Measurements from ENCODE around the gene NRXN3.

DNA sequence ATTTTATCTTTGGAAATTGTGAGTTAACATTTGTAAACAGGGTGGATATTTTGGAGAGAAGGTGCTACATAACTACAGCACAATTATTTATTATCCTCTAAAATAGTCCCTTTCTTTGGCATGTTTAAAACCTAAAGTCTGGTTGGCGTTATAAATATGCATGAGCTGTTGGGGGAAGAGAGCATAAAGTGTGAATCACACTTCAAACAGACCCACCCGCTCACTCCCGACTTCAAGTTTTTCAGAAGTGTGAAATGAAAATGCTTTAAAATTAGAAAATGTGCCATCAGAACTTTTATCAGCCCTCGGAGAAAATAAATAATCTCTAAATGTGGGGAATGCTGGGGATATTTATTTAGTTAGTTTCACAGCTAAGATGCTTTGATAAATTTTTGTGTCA, 1006.9 kb downstream of the NRXN3 start:
- TF ChIP-seq, protein P1, sequence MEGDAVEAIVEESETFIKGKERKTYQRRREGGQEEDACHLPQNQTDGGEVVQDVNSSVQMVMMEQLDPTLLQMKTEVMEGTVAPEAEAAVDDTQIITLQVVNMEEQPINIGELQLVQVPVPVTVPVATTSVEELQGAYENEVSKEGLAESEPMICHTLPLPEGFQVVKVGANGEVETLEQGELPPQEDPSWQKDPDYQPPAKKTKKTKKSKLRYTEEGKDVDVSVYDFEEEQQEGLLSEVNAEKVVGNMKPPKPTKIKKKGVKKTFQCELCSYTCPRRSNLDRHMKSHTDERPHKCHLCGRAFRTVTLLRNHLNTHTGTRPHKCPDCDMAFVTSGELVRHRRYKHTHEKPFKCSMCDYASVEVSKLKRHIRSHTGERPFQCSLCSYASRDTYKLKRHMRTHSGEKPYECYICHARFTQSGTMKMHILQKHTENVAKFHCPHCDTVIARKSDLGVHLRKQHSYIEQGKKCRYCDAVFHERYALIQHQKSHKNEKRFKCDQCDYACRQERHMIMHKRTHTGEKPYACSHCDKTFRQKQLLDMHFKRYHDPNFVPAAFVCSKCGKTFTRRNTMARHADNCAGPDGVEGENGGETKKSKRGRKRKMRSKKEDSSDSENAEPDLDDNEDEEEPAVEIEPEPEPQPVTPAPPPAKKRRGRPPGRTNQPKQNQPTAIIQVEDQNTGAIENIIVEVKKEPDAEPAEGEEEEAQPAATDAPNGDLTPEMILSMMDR (IDR thresholded peaks at IDR 0.05), result no peak
- TF ChIP-seq POLR2A (IDR thresholded peaks at IDR 0.05), result no peak

Measured in body of pancreas (tissue), 4 donors.